ENCODE data around the gene CDK19. TPM values are rescaled to one million over a fixed set of nuclear protein-coding genes. Genes with fewer than 3 reads are reported as not detected.

Gene CDK19
- total RNA-seq, 2 donors from 2014 or later: 15.0 to 22.4 TPM

GRCh38 chr6:110664933-110665332 is 150.3 kb downstream of the CDK19 start:
- no peak for ATAC-seq
- Mint-ChIP-seq H3K27ac (no peak overlapping the region), H3K27me3 (no peaks in the 10 kb centered on the region), H3K4me1 (ENCODE audit: low read depth in 2 of 2) (peaks cover 3 to 9% of the 10 kb centered on the region in 2 donors), H3K36me3 (peaks cover 6% of the 10 kb centered on the region), H3K4me3 (no peak overlapping the region), H3K9me3 (no peaks in the 10 kb centered on the region)
- DNase-seq (ENCODE audit: low spot score): no peak

- no peaks in the 10 kb centered on the region for H3K9me3 Mint-ChIP-seq
- no peaks in the 10 kb centered on the region for H3K27me3 Mint-ChIP-seq
- peaks cover 3 to 9% of the 10 kb centered on the region in 2 donors for H3K4me1 Mint-ChIP-seq (ENCODE audit: low read depth in 2 of 2)
- H3K27ac Mint-ChIP-seq: no peak overlapping the region
- no peak for ATAC-seq
- H3K36me3 Mint-ChIP-seq: peaks cover 6% of the 10 kb centered on the region
- no peak overlapping the region for H3K4me3 Mint-ChIP-seq
- DNase-seq (ENCODE audit: low spot score): no peak
These were observed 152.6 kb downstream of the CDK19 start for GRCh38 chr6:110662490-110663211.

DNA sequence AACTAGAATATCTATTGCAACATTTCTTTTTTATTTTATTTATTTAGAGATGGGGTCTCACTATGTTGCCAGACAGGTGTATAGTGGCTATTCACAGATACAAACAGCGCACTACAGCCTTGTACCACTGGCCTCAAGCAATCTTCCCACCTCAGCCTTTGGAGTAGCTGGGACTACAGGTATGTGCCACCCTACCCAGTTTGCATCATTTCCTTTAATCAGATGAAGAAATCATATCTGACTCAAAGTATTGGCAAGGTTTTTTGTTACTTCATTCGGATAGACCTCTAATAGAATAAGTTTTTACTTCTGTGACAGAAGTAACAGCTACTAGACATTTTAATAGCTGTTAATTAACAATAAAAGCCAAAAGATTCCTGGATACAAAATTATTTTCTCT is 153.9 kb downstream of the CDK19 start:
- ATAC-seq (no peak), DNase-seq (ENCODE audit: low spot score) (no peak)
- H3K4me1 Mint-ChIP-seq (ENCODE audit: low read depth in 2 of 2): peaks cover 3 to 9% of the 10 kb centered on the region in 2 donors
- no peak overlapping the region for H3K27ac Mint-ChIP-seq
- H3K4me3 Mint-ChIP-seq: no peak overlapping the region
- no peaks in the 10 kb centered on the region for H3K27me3 Mint-ChIP-seq
- peaks cover 6% of the 10 kb centered on the region for H3K36me3 Mint-ChIP-seq
- no peaks in the 10 kb centered on the region for H3K9me3 Mint-ChIP-seq

DNA sequence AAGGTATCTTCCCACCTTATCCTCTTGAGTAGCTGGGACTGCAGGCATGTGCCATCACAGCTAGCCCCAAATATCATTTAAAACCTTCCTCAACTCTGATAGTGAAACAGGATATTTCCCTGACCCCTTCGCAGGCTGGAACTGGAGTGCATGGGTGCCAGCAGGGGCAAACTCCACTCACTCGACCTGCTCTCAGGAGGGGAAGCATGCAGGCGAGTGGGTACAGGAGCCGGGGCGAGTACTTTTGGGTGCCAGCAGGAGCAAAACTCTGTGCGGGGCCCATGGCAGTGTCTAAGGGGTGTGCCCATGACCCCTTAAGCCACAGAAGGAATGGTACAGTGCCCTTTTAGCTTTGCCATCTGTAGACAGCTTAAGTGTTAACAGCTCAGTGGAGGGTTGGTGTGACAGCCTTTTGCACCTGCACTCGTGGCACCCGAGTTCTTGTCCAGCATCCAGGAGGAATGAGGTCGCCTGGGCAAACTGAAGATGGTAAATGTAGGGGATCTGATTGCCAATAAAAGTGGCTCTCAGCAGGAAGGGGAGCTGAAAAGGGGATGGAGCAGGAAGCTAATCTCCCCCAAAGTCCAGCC is 155.1 kb downstream of the CDK19 start:
- DNase-seq (ENCODE audit: low spot score) (no peak), ATAC-seq (no peak)
- no peak overlapping the region for H3K27ac Mint-ChIP-seq
- peaks cover 6% of the 10 kb centered on the region for H3K36me3 Mint-ChIP-seq
- no peaks in the 10 kb centered on the region for H3K27me3 Mint-ChIP-seq
- H3K4me1 Mint-ChIP-seq (ENCODE audit: low read depth in 2 of 2): peaks cover 3 to 8% of the 10 kb centered on the region in 2 donors
- no peaks in the 10 kb centered on the region for H3K9me3 Mint-ChIP-seq
- no peak overlapping the region for H3K4me3 Mint-ChIP-seq

- H3K4me1 Mint-ChIP-seq (ENCODE audit: low read depth in 2 of 2): no peaks in the 10 kb centered on the region
- H3K36me3 Mint-ChIP-seq: no peaks in the 10 kb centered on the region
- H3K27me3 Mint-ChIP-seq: no peaks in the 10 kb centered on the region
- H3K4me3 Mint-ChIP-seq: no peak overlapping the region
- no peaks in the 10 kb centered on the region for H3K9me3 Mint-ChIP-seq
- ATAC-seq (no peak), DNase-seq (ENCODE audit: low spot score) (no peak)
- H3K27ac Mint-ChIP-seq: no peak overlapping the region
These were observed 156.5 kb downstream of the CDK19 start for GRCh38 chr6:110658631-110659211.

GRCh38 chr6:110656492-110656891 is 158.8 kb downstream of the CDK19 start:
- Mint-ChIP-seq H3K4me1 (ENCODE audit: low read depth in 2 of 2) (peaks cover 0 to 4% of the 10 kb centered on the region in 2 donors), H3K36me3 (no peaks in the 10 kb centered on the region), H3K4me3 (no peak overlapping the region), H3K9me3 (no peaks in the 10 kb centered on the region), H3K27me3 (no peaks in the 10 kb centered on the region), H3K27ac (no peak overlapping the region)
- ATAC-seq: no peak
- DNase-seq (ENCODE audit: low spot score): no peak

GRCh38 chr6:110655821-110656220 is 159.4 kb downstream of the CDK19 start:
- no peak for DNase-seq (ENCODE audit: low spot score)
- no peak for ATAC-seq
- no peak overlapping the region for H3K4me3 Mint-ChIP-seq
- no peaks in the 10 kb centered on the region for H3K27me3 Mint-ChIP-seq
- no peaks in the 10 kb centered on the region for H3K36me3 Mint-ChIP-seq
- peaks cover 0 to 4% of the 10 kb centered on the region in 2 donors for H3K4me1 Mint-ChIP-seq (ENCODE audit: low read depth in 2 of 2)
- H3K9me3 Mint-ChIP-seq: no peaks in the 10 kb centered on the region
- no peak overlapping the region for H3K27ac Mint-ChIP-seq

- no peak overlapping the region for H3K27ac Mint-ChIP-seq
- H3K4me1 Mint-ChIP-seq (ENCODE audit: low read depth in 2 of 2): peaks cover 0 to 4% of the 10 kb centered on the region in 2 donors
- no peaks in the 10 kb centered on the region for H3K27me3 Mint-ChIP-seq
- no peaks in the 10 kb centered on the region for H3K9me3 Mint-ChIP-seq
- ATAC-seq (no peak), DNase-seq (ENCODE audit: low spot score) (no peak)
- H3K36me3 Mint-ChIP-seq: no peaks in the 10 kb centered on the region
- no peak overlapping the region for H3K4me3 Mint-ChIP-seq
These were observed 161.0 kb downstream of the CDK19 start for GRCh38 chr6:110654096-110654820.

DNA sequence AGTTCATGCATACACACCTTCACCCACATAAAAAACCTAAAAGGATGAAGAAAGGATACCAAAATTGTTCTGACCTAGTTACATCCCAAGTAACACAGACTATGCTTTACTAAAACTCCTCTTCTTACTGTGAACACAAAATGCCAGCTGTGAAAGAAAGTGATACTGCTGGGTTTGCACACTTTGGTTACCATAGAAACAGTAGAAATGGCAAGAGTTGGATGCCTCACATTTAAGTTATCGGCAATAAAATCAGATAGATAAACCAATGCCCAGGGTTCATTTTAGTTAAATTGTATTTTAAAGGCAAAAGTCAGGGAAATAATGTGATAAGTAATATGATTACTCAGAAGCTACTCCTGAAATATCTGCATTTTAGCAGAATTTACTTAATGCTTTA is 161.9 kb downstream of the CDK19 start:
- Mint-ChIP-seq H3K36me3 (no peaks in the 10 kb centered on the region), H3K9me3 (no peaks in the 10 kb centered on the region), H3K27me3 (no peaks in the 10 kb centered on the region), H3K4me1 (ENCODE audit: low read depth in 2 of 2) (peaks cover 0 to 4% of the 10 kb centered on the region in 2 donors), H3K27ac (no peak overlapping the region), H3K4me3 (no peak overlapping the region)
- no peak for ATAC-seq
- DNase-seq (ENCODE audit: low spot score): no peak

DNA sequence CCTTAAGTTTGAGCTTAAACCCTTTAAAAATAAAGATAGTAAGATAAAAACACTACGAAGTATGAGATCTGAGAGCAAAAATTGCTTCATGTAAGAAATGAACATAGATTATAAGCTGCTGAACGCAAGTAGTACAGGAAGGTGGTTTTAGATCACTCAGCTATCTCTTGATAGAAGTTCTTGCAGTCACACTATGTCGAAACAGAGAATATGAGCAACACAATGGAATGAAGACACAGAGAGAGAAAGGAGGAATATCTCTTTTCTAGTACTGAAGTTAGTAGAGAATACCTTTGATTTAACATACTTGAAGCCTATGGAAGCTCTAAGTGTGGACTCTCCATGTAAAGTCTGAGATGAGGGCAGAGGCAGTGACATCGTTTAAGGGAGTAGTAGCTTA is 162.7 kb downstream of the CDK19 start:
- H3K9me3 Mint-ChIP-seq: no peaks in the 10 kb centered on the region
- peaks cover 0 to 4% of the 10 kb centered on the region in 2 donors for H3K4me1 Mint-ChIP-seq (ENCODE audit: low read depth in 2 of 2)
- no peak overlapping the region for H3K27ac Mint-ChIP-seq
- H3K36me3 Mint-ChIP-seq: no peaks in the 10 kb centered on the region
- DNase-seq (ENCODE audit: low spot score) (no peak), ATAC-seq (no peak)
- H3K4me3 Mint-ChIP-seq: no peak overlapping the region
- H3K27me3 Mint-ChIP-seq: no peaks in the 10 kb centered on the region

DNA sequence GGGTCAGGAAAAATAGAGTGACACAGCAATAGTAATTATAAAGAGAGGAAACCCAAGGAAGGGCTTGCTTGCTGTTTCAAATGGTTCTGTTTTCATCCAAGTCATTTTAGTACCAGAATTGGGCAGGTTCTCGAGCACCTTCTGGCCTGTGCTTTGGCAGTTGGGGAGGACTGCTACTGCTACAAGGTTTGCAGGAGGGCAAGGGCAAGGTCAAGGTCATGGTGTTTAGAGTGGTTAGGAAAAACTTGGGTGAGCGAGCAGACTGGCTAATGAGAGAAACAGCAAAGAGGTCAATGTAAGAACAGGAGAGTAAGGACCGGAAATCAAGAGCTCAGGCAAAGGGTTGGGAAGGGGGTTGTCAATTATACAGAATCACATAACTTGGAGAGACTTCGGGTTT is 164.5 kb downstream of the CDK19 start:
- ATAC-seq: no peak
- H3K27me3 Mint-ChIP-seq: no peaks in the 10 kb centered on the region
- H3K27ac Mint-ChIP-seq: no peak overlapping the region
- DNase-seq (ENCODE audit: low spot score): no peak
- peaks cover 4 to 6% of the 10 kb centered on the region in 2 donors for H3K4me1 Mint-ChIP-seq (ENCODE audit: low read depth in 2 of 2)
- no peaks in the 10 kb centered on the region for H3K9me3 Mint-ChIP-seq
- H3K36me3 Mint-ChIP-seq: no peaks in the 10 kb centered on the region
- no peak overlapping the region for H3K4me3 Mint-ChIP-seq

- ATAC-seq: no peak
- DNase-seq (ENCODE audit: low spot score): no peak
- no peak overlapping the region for H3K4me3 Mint-ChIP-seq
- no peak overlapping the region for H3K27ac Mint-ChIP-seq
- peaks cover 6% of the 10 kb centered on the region for H3K36me3 Mint-ChIP-seq
- H3K27me3 Mint-ChIP-seq: no peaks in the 10 kb centered on the region
- H3K4me1 Mint-ChIP-seq (ENCODE audit: low read depth in 2 of 2): peaks cover 4 to 6% of the 10 kb centered on the region in 2 donors
- no peaks in the 10 kb centered on the region for H3K9me3 Mint-ChIP-seq
These were observed 165.6 kb downstream of the CDK19 start for GRCh38 chr6:110649704-110650103.

DNA sequence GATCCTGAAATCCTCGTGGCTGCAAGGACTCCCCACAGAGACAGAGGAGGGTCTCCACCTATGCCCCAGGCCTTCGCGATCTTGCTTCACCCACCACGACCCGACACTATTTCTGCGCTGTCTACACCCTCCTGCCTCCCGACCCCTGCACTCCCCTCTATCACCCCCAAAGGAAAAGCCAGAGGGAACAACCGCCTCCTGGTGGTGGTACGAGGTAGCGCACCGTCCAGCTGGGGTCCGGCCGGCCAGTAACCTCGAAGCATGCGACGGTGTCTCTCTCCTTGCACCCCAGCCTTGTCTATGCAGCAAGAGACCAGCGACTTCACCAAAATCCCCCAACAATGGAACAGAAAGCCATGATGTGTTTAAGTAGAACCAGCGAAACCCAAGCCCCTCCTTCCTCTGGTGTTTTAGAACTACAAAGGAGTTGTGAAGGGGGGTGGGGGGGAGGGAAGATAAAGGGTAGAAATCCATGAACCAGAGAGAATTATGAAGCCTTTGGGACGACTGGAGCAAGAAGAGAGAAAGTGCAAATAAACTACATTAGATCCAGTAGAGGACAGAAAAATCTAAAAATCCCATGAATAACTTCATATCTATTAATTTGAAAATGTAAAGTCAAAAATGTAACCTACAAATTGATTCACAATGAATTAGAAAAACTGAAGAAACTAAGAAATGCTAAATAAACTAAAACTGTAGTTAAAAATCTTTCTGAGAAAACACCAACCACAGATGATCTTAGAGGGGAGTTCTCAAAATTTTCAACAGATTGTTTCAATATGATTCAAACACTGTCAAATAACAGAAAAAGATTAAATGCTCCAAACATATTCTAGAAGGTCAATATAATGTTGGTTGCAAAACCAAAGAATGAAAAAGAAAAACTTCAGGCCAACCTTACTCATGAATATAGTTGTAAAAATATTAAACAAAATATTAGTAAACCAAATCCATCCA is 168.0 kb downstream of the CDK19 start:
- Mint-ChIP-seq H3K27ac (no peak overlapping the region), H3K4me1 (ENCODE audit: low read depth in 2 of 2) (peaks cover 4 to 9% of the 10 kb centered on the region in 2 donors), H3K36me3 (peaks cover 6% of the 10 kb centered on the region), H3K4me3 (peak overlapping the region; percentile 34), H3K9me3 (no peaks in the 10 kb centered on the region), H3K27me3 (no peaks in the 10 kb centered on the region)
- DNase-seq (ENCODE audit: low spot score) (no peak), ATAC-seq (no peak)
